PC-3 (cell line): ENCODE results near the gene CASQ2. TPM values are rescaled to one million over a fixed set of nuclear protein-coding genes. Genes with fewer than 3 reads are reported as not detected.
A peak's percentile ranks its signal among the peaks of the same experiment; 100 is the strongest.

Experiments
- ATAC-seq: fragments of 200-7000 bp; cut with Tn5 transposase; 2 replicates; pipeline ENCODE4 v1.9.1; 2020; ENCODE audit warnings: mild to moderate bottlenecking, moderate library complexity
- BruUV-seq: library from RNA; stranded (reverse); fragments of 400-500 nt; replicated peaks from 2 replicates; lab custom pipeline; 2021; lab: Mats Ljungman, UMichigan
- CTCF ChIA-PET: fragments of 300-600 bp; sonication (Branson Sonifier 250); formaldehyde crosslinking; loops from one replicate; lab custom pipeline; 2022; ENCODE audit warnings: antibody characterized with exemption; lab: Charles Lee
- POLR2A ChIA-PET: fragments of 300-600 bp; sonication (Branson Sonifier 250); formaldehyde crosslinking; loops from one replicate; lab custom pipeline; 2022; ENCODE audit warnings: antibody characterized with exemption; ENCODE audit not compliant: unreplicated experiment; lab: Charles Lee
- DNase-seq: peaks from one replicate; pipeline ENCODE4 v3.0.0-alpha.2; 2015
- H2AFZ ChIP-seq: fragments of 300-600 bp; sonication (generic); 2 replicates; pipeline ENCODE4 v1.6.0; 2016; ENCODE audit warnings: antibody characterized with exemption, low read length
- H3F3A ChIP-seq: fragments of 300-600 bp; sonication (generic); one replicate; pipeline ENCODE4 v1.6.0; 2017; ENCODE audit warnings: antibody characterized with exemption, low read length, control low read depth, mild to moderate bottlenecking; ENCODE audit not compliant: unreplicated experiment
- H3K27ac ChIP-seq: fragments of 300-600 bp; sonication (generic); 2 replicates; pipeline ENCODE4 v1.5.1; 2016; ENCODE audit warnings: mild to moderate bottlenecking, low read length
- H3K27me3 ChIP-seq: fragments of 300-600 bp; sonication (generic); 2 replicates; pipeline ENCODE4 v1.6.1; 2016; ENCODE audit warnings: low read length, mixed read lengths
- H3K36me3 ChIP-seq: fragments of 300-600 bp; sonication (generic); 2 replicates; pipeline ENCODE4 v1.6.1; 2016; ENCODE audit warnings: low read depth, mixed run types, low read length, mixed read lengths
- H3K4me1 ChIP-seq: fragments of 300-600 bp; sonication (generic); 2 replicates; pipeline ENCODE4 v1.5.1; 2016; ENCODE audit warnings: low read length; ENCODE audit not compliant: insufficient read depth
- H3K4me2 ChIP-seq: fragments of 300-600 bp; sonication (generic); 2 replicates; pipeline ENCODE4 v1.6.0; 2016; ENCODE audit warnings: low read length
- H3K4me3 ChIP-seq: fragments of 300-600 bp; sonication (generic); 2 replicates; pipeline ENCODE4 v1.5.1; 2016; ENCODE audit warnings: mild to moderate bottlenecking, low read length, mixed read lengths
- H3K79me2 ChIP-seq: fragments of 300-600 bp; sonication (generic); 2 replicates; pipeline ENCODE4 v1.6.1; 2017; ENCODE audit warnings: low read length, mixed read lengths
- H3K9ac ChIP-seq: fragments of 300-600 bp; sonication (generic); 2 replicates; pipeline ENCODE4 v1.6.0; 2016; ENCODE audit warnings: mild to moderate bottlenecking, low read length
- H3K9me2 ChIP-seq: fragments of 300-600 bp; sonication (generic); replicated peaks from 2 replicates; pipeline ENCODE4 v1.6.1; 2016; ENCODE audit warnings: mixed run types, low read length, mixed read lengths
- H3K9me3 ChIP-seq: fragments of 300-600 bp; sonication (generic); 2 replicates; pipeline ENCODE4 v1.6.1; 2016; ENCODE audit warnings: low read length, mixed read lengths
- H4K20me1 ChIP-seq: fragments of 300-600 bp; sonication (generic); 2 replicates; pipeline ENCODE4 v1.6.1; 2016; ENCODE audit warnings: low read length, mixed read lengths
- EZH2 ChIP-seq: fragments of 300-600 bp; sonication (generic); IDR thresholded peaks from one replicate; pipeline ENCODE4 v1.6.1; 2017; ENCODE audit warnings: antibody characterized with exemption, mild to moderate bottlenecking, low read length; ENCODE audit not compliant: unreplicated experiment
- EZH2phosphoT487 ChIP-seq: fragments of 300-600 bp; sonication (generic); IDR thresholded peaks from 2 replicates; pipeline ENCODE4 v1.6.1; 2018; ENCODE audit warnings: mild to moderate bottlenecking, antibody characterized with exemption, low read length, borderline replicate concordance
- intact Hi-C: fragments of 100-400 bp; cut with micrococcal nuclease; formaldehyde crosslinking; loops from 2 replicates; pipeline ENCODE4 v1.9.0; 2023
- total RNA-seq: library from RNA; depleted of rRNA; stranded (reverse); fragments of >200 nt; gene quantifications from 2 replicates; pipeline ENCODE4 v1.2.3, GENCODE V29; 2014
- TF ChIP-seq, protein P1 (sequence below): fragments of 300-600 bp; sonication (generic); conservative IDR thresholded peaks from 2 replicates; pipeline ENCODE4 v1.5.1; 2017; ENCODE audit warnings: antibody characterized with exemption, low read depth, mild to moderate bottlenecking, low read length

Gene CASQ2
- total RNA-seq, 1 experiment from 2014 or later = not detected

DNA sequence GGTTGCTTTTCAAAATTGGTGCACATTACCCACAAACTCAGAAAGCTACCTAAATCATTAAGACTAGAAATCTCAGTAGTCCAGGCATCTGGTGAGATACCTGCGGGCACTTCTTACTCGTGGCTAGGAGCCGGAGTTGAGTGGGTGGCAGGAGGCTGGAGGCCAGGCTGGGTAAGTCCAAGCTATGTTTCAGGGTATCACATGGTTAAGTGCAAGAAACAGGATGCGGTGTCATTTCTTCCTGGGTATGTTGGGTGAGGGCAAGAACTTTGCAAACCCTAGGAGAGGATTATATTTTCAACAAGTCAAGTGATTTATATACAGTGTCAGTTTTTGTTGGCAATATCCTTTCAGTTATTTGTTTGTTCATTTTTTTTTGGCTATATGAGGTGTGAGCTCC lies 85.7 kb downstream of the CASQ2 start:
- H3K27me3 ChIP-seq = no peaks in the 10 kb centered on the region
- ChIA-PET CTCF (no interaction called here), POLR2A (no interaction called here)
- no peak overlapping the region for H2AFZ ChIP-seq
- intact Hi-C loops = no loop called here
- no peaks in the 10 kb centered on the region for H4K20me1 ChIP-seq
- no peaks in the 10 kb centered on the region for H3K9me2 ChIP-seq
- no peaks in the 10 kb centered on the region for H3K9me3 ChIP-seq
- ATAC-seq (no peak), DNase-seq (no peak)
- TF ChIP-seq, protein P1, sequence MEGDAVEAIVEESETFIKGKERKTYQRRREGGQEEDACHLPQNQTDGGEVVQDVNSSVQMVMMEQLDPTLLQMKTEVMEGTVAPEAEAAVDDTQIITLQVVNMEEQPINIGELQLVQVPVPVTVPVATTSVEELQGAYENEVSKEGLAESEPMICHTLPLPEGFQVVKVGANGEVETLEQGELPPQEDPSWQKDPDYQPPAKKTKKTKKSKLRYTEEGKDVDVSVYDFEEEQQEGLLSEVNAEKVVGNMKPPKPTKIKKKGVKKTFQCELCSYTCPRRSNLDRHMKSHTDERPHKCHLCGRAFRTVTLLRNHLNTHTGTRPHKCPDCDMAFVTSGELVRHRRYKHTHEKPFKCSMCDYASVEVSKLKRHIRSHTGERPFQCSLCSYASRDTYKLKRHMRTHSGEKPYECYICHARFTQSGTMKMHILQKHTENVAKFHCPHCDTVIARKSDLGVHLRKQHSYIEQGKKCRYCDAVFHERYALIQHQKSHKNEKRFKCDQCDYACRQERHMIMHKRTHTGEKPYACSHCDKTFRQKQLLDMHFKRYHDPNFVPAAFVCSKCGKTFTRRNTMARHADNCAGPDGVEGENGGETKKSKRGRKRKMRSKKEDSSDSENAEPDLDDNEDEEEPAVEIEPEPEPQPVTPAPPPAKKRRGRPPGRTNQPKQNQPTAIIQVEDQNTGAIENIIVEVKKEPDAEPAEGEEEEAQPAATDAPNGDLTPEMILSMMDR = no peak
- TF ChIP-seq EZH2phosphoT487 = no peak
- TF ChIP-seq EZH2 = no peak
- peaks cover 32% of the 10 kb centered on the region for H3K36me3 ChIP-seq
- no peaks in the 10 kb centered on the region for H3F3A ChIP-seq
- H3K9ac ChIP-seq = no peak overlapping the region
- peaks cover 10% of the 10 kb centered on the region; the same call in 1 of the 2 replicates for H3K79me2 ChIP-seq
- no peak overlapping the region for H3K4me3 ChIP-seq
- no peak overlapping the region for H3K27ac ChIP-seq
- no peak overlapping the region for H3K4me2 ChIP-seq
- peaks cover 18% of the 10 kb centered on the region for H3K4me1 ChIP-seq
- no TSS peak for BruUV-seq

DNA sequence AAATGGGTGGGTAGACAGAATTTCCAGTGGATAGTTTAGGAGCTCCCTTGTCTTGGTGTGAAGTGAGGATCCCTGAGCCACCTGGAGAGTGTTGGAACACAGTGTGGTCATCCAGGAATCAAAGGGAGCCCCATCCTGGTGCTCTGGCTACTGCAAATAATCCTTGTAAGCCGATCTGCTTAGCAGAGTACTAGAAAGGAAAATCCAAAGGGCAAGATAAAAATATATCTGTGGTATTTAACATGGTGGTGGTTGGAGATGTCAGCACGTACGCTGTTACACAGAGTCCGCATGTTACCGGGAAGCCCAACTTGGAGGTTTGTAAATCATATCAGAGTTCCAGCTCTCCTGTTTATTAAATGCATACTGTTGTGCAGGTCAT lies 87.8 kb downstream of the CASQ2 start:
- H3K4me2 ChIP-seq = no peak overlapping the region
- peaks cover 37% of the 10 kb centered on the region for H3K4me1 ChIP-seq
- H3K36me3 ChIP-seq = peaks cover 27% of the 10 kb centered on the region
- ATAC-seq = no peak
- no peaks in the 10 kb centered on the region for H3K27me3 ChIP-seq
- peaks cover 21% of the 10 kb centered on the region; the same call in 1 of the 2 replicates for H3K79me2 ChIP-seq
- no peaks in the 10 kb centered on the region for H4K20me1 ChIP-seq
- ChIA-PET POLR2A (no interaction called here), CTCF (interaction anchor here (0.6 kb wide), 1 partner anchor 11 kb away, joined by 3 read pairs; no protein-coding TSS in a partner anchor)
- no peak overlapping the region for H3K27ac ChIP-seq
- H3K4me3 ChIP-seq = no peak overlapping the region
- no peak overlapping the region for H3K9ac ChIP-seq
- H3K9me3 ChIP-seq = no peaks in the 10 kb centered on the region
- no peaks in the 10 kb centered on the region for H3F3A ChIP-seq
- BruUV-seq = no TSS peak
- intact Hi-C loops = no loop called here
- H2AFZ ChIP-seq = no peak overlapping the region
- TF ChIP-seq EZH2 (no peak), EZH2phosphoT487 (no peak)
- TF ChIP-seq, protein P1 = no peak
- no peak for DNase-seq
- no peaks in the 10 kb centered on the region for H3K9me2 ChIP-seq

DNA sequence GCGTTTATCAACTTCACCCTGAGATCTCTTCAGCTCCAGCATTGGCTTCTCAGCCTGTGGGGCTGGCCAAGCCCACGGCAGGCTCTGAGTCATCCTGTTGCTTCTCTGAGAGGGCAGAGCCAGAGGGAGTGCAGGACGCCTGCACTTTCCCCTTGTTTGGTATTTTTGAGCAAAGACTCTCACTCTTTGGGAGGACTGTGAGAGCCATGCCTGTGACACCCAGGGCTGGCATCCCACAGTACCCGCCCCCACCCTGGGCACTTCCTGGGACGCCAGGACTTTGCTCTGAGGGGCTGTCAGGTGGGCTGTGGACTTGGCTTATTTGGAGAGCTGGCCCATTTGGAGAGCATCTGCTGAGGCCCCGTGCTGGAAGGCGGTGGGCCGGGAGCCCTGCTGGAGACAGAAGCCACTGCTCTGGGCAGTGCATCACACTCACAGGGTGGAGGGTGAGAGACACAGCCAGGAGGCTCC lies 89.3 kb downstream of the CASQ2 start:
- TF ChIP-seq EZH2phosphoT487 (no peak), EZH2 (no peak)
- TF ChIP-seq, protein P1 = no peak
- no TSS peak for BruUV-seq
- peak; percentile 85 for DNase-seq
- Histone ChIP-seq H3K4me3 (no peak overlapping the region), H2AFZ (no peak overlapping the region), H3K36me3 (peaks cover 15% of the 10 kb centered on the region), H3K79me2 (peaks cover 31% of the 10 kb centered on the region), H3F3A (no peaks in the 10 kb centered on the region), H3K9me2 (no peaks in the 10 kb centered on the region), H3K9me3 (no peaks in the 10 kb centered on the region), H3K27me3 (no peaks in the 10 kb centered on the region), H4K20me1 (no peaks in the 10 kb centered on the region), H3K4me2 (peak overlapping the region; percentile 19), H3K27ac (peak overlapping the region; percentile 7; the same call in 1 of the 2 replicates), H3K9ac (no peak overlapping the region), H3K4me1 (peaks cover 47% of the 10 kb centered on the region)
- CTCF ChIA-PET = interaction anchor here (0.6 kb wide), 1 partner anchor 916 kb away, joined by 3 read pairs; no protein-coding TSS in a partner anchor
- intact Hi-C loops = no loop called here
- peak; percentile 97 for ATAC-seq
- POLR2A ChIA-PET = no interaction called here
